ENCODE data around the gene EXOC3L2. TPM values are rescaled to one million over a fixed set of nuclear protein-coding genes. Genes with fewer than 3 reads are reported as not detected.

Gene EXOC3L2
- total RNA-seq, result 1.9 and 2.6 TPM in 2 replicates

GRCh38 chr19:45245334-45245787, at the start of gene EXOC3L2:
Gene EXOC3L2, minus strand, starts transcription at chr19:45245407. Its CDS starts 6,362 bp downstream, at chr19:45239045.

GRCh38 chr19:45250832-45251451, 5.7 kb upstream of the EXOC3L2 start, which contains the start of gene MARK4:
Gene MARK4, plus strand, starts transcription at chr19:45251271. Its CDS starts 318 bp downstream, at chr19:45251589.

DNA sequence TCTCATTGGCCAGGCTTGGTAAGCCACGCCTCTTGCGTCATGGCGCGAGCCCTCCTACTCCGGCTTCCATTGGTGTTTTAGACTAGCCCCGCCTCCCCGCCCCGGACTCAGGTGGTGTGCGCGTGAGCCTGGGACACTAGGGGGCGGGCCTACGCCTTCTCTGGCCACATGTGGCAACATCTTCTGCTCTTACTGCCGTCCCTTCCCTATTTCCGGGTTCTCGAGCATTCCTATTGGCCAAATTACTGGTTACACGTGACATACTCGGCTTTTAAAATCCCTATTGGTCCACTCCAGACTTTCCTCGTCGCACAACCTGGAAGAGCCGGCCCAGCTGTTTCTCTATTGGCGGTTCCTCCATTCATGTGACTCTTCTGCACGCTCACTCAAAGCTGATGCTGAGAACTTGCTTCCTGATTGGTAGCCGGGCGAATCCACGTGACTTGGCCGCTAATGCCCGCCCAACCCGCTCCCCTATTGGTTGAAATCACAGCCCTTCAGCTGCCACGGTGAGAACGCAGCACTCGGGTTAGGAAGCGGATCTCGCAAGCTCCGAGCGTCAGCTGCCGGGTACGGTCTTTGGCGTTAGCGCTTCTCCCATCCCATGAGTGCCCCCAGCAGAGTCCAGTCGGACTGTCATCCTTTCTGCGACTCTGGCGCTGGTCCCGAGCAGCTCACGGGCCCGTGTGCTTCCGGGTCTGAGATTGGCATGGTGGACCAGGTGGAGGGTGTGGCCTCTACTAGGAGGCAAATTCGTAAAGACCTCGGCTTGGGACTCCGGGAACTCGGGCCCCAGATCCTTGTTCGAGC, 66.7 kb downstream of the EXOC3L2 start, which contains the start of gene BLOC1S3:
TSS of gene BLOC1S3 (plus strand) at position 523 of the 810 bp plus-strand sequence. CDS start 513 bp downstream, outside the sequence.

GRCh38 chr19:45177817-45178261, 67.4 kb downstream of the EXOC3L2 start, which contains the start of gene TRAPPC6A:
Gene TRAPPC6A, minus strand, starts transcription at chr19:45178237. Its CDS starts 19 bp downstream, at chr19:45178218.

Other genes with a start within 250 kb of the EXOC3L2 start
- gene RELB, start 243.9 kb downstream of the EXOC3L2 start, total RNA-seq, result 19.4 and 26.3 TPM in 2 replicates
- gene CLASRP, start 206.4 kb downstream of the EXOC3L2 start, total RNA-seq, result 37.9 and 50.6 TPM in 2 replicates
- 0.54 and 1.2 TPM in 2 replicates for gene ZNF296, start 168.9 kb downstream of the EXOC3L2 start, total RNA-seq
- 61.6 and 68.9 TPM in 2 replicates for gene GEMIN7, start 166.1 kb downstream of the EXOC3L2 start, total RNA-seq
- 30.6 and 32.1 TPM in 2 replicates for gene PPP1R37, start 152.2 kb downstream of the EXOC3L2 start, total RNA-seq
- 0.05 TPM in 1 of 2 replicates, not detected in the other for gene NKPD1, start 84.4 kb downstream of the EXOC3L2 start, total RNA-seq
- gene TRAPPC6A, start 67.2 kb downstream of the EXOC3L2 start, total RNA-seq, result 7.7 and 15.8 TPM in 2 replicates
- gene BLOC1S3, start 66.6 kb downstream of the EXOC3L2 start, total RNA-seq, result 4.3 and 9.6 TPM in 2 replicates
- 10.0 and 18.8 TPM in 2 replicates for gene MARK4, start 5.9 kb upstream of the EXOC3L2 start, total RNA-seq
- not detected in 2 replicates for gene CKM, start 77.5 kb upstream of the EXOC3L2 start, total RNA-seq
- gene KLC3, start 95.3 kb upstream of the EXOC3L2 start, total RNA-seq, result not detected in 2 replicates
- gene ERCC2, start 125.2 kb upstream of the EXOC3L2 start, total RNA-seq, result 44.8 and 56.5 TPM in 2 replicates
- gene PPP1R13L, start 159.7 kb upstream of the EXOC3L2 start, total RNA-seq, result 20.8 and 24.6 TPM in 2 replicates
- gene POLR1G, start 161.2 kb upstream of the EXOC3L2 start, total RNA-seq, result 22.1 and 25.8 TPM in 2 replicates
- 89.7 and 103 TPM in 2 replicates for gene ERCC1, start 178.5 kb upstream of the EXOC3L2 start, total RNA-seq
- gene FOSB, start 222.6 kb upstream of the EXOC3L2 start, total RNA-seq, result 7.8 and 11.8 TPM in 2 replicates

All from mammary microvascular endothelial cell (primary cell).